HK-2 (cell line): ENCODE measurements around the gene SPATA6L.

Experiments used
- DNase-seq: peaks from one replicate; pipeline ENCODE4 v3.0.0-alpha.2; 2018; ENCODE audit not compliant: unreplicated experiment

Gene SPATA6L

GRCh38 chr9:4666042-4666699, at the start of gene SPATA6L:
TSS of gene SPATA6L (minus strand) at chr9:4666480. CDS start at chr9:4666250, 230 bp downstream.
- peak; percentile 64 for DNase-seq

- no peak for DNase-seq
Observed at GRCh38 chr9:4714266-4715016, 48.2 kb upstream of the SPATA6L start.

GRCh38 chr9:4713849-4714248, 47.6 kb upstream of the SPATA6L start:
- no peak for DNase-seq

GRCh38 chr9:4709380-4709779, 43.1 kb upstream of the SPATA6L start:
- DNase-seq: no peak

- no peak for DNase-seq
Observed at GRCh38 chr9:4706971-4707622, 40.8 kb upstream of the SPATA6L start.

GRCh38 chr9:4706021-4706420, 39.7 kb upstream of the SPATA6L start:
- DNase-seq: no peak

GRCh38 chr9:4704129-4704528, 37.8 kb upstream of the SPATA6L start:
- DNase-seq: no peak

GRCh38 chr9:4701526-4701925, 35.2 kb upstream of the SPATA6L start:
- DNase-seq: no peak

GRCh38 chr9:4700932-4701331, 34.7 kb upstream of the SPATA6L start:
- no peak for DNase-seq

GRCh38 chr9:4700091-4700490, 33.8 kb upstream of the SPATA6L start:
- DNase-seq: no peak

GRCh38 chr9:4691795-4692194, 25.5 kb upstream of the SPATA6L start:
- DNase-seq: no peak

GRCh38 chr9:4690144-4690543, 23.9 kb upstream of the SPATA6L start:
- no peak for DNase-seq

GRCh38 chr9:4689687-4690104, 23.4 kb upstream of the SPATA6L start:
- no peak for DNase-seq

GRCh38 chr9:4689021-4689420, 22.7 kb upstream of the SPATA6L start:
- no peak for DNase-seq

GRCh38 chr9:4686584-4686983, 20.3 kb upstream of the SPATA6L start:
- DNase-seq: no peak

- no peak for DNase-seq
Observed at GRCh38 chr9:4686112-4686511, 19.8 kb upstream of the SPATA6L start.

- DNase-seq: no peak
Observed at GRCh38 chr9:4684820-4685219, 18.5 kb upstream of the SPATA6L start.

- DNase-seq: no peak
Observed at GRCh38 chr9:4680750-4681149, 14.5 kb upstream of the SPATA6L start.

- no peak for DNase-seq
Observed at GRCh38 chr9:4680173-4680525, 13.9 kb upstream of the SPATA6L start.

- DNase-seq: peak; percentile 92
Observed at GRCh38 chr9:4679268-4680172, 13.2 kb upstream of the SPATA6L start, which contains the start of gene CDC37L1. TSS of gene CDC37L1 (plus strand) at chr9:4679569. CDS start at chr9:4679768, 199 bp downstream.

- DNase-seq: peak; percentile 18
Observed at GRCh38 chr9:4678679-4679267, 12.5 kb upstream of the SPATA6L start.
